GM18861 (cell line): ENCODE measurements around the gene GATA2.

Experiments
- ATAC-seq: cut with Tn5 transposase; IDR thresholded peaks from one replicate; pipeline ENCODE4 v1.9.1; 2021; ENCODE audit not compliant: unreplicated experiment

GATA2 gene

DNA sequence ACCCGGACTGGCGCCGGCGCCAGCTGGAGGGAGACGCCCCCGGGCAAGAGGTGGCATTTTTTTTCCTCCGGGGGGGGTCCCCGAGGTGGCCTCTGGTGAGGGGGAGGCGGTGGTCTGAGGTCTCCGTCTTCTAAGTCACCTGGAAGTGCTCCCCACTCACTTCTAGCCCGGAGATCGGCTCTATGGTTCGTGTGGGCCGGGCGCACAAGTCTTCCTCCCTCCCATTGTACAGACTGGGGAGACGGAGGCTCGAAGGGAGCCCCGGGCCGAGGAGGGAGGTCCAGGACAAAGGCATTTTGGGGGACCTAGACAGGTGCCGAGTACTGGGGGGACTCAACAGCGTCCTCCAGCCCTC is 4.4 kb downstream of the GATA2 start:
- no peak for ATAC-seq

DNA sequence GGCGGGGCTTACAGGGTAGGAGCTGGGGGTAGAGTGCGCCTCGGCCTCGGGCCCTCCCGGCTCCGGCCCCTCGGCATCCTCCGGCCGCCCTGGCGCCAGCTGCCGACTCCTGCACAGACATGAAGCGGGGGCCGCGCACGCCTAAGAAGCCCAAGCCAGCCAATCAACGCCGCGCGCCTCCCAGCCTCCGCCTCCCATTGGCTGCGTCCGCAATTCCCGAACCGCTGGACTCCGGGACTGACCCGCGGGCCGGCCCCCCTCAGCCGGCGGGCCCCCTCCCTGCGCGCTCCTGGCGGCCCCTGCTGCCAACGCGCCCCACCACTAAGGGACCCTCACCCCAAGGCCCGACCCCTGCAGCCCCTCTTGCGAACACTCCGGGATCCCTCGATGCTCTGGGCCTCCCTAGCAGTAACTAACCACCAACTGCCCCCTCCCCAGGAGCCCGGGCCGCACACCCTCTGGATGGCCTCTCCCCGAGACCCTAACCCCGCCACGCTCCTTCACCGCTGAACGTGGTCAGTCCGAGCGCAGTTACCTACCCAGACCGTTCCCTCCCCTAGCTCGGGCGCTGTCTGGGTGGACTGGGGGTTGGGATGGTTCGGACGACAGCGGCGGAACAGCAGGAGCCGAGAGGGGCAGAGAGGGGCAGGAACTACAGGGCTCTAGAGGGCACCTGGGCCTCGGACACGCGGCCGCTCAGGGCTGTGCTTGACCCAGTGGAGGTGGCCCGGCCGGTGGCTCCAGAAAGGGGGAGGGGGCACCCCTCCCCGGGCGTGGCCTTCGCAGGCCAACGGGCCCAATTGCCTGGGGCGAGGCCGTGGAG is 5.0 kb downstream of the GATA2 start:
- no peak for ATAC-seq

DNA sequence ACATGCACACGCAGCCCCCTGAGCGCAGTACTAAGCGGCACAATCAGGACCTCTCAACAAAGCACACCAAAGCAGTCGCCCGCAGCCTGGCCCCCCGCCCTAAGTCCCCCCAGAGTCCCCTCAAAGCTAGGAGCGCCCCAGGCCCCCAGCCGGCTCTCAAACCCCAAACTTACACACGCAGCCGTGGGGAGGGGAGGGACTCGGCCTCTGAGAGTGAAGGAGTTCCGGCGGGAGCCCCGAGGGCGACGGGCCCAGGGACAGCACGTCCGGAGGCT is 5.5 kb downstream of the GATA2 start:
- ATAC-seq, result no peak

DNA sequence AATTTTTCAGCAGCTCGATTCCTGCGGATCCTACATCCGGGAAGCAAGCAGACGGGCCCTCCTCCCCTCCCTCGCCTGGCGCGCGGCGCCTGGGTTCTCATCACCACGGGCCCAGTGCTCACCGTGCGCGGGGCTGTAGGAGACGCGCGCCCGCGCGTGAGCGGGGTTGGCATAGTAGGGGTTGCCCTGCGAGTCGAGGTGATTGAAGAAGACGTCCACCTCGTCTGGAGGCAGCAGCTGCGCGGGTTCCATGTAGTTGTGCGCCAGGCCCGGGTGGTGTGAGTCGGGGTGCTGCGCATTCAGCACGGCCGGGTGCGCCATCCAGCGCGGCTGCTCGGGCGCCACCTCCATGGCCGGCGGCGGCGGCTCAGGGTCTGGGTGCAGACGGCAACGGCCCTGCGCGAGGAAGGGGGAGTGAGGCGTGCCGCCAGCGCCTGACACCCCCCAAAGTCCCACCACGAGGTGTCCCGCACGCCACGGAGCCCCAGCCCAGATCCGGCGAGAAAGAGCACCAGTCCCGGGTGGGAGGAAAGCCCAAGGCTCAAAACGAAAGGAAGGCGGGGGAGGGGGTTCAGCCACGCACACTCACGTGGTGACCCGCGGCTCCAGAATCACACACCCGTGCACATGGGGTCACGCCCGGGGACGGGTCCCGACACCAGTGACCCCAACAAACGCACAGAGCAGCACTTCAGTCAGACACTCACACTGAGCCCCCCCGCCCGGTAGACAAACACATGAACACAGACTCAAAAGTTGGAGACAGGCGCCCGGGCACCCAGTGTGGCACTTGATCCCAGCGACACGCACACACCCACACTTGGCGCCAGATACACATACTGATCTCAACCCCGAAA is 6.1 kb downstream of the GATA2 start:
- ATAC-seq, result no peak

DNA sequence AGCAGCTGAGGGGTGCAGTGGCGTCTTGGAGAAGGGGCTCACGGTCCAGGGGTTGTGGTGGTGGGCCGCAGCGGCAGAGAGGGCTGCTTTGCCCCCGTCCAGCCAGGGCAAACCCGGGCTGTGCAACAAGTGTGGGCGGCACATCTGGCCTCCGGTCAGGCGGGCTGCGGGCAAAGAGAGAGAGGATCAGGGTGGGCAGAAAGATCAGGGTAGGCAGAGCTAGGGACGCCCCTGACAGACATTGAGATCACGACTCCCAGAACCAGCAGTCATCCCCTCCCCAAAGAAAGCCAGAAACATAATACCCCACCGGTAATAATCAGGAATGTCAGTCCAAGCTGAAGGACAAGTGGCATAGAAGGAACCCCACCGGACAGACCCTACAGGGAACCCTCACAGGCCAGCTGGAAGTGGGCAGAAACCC is 6.8 kb downstream of the GATA2 start:
- no peak for ATAC-seq

DNA sequence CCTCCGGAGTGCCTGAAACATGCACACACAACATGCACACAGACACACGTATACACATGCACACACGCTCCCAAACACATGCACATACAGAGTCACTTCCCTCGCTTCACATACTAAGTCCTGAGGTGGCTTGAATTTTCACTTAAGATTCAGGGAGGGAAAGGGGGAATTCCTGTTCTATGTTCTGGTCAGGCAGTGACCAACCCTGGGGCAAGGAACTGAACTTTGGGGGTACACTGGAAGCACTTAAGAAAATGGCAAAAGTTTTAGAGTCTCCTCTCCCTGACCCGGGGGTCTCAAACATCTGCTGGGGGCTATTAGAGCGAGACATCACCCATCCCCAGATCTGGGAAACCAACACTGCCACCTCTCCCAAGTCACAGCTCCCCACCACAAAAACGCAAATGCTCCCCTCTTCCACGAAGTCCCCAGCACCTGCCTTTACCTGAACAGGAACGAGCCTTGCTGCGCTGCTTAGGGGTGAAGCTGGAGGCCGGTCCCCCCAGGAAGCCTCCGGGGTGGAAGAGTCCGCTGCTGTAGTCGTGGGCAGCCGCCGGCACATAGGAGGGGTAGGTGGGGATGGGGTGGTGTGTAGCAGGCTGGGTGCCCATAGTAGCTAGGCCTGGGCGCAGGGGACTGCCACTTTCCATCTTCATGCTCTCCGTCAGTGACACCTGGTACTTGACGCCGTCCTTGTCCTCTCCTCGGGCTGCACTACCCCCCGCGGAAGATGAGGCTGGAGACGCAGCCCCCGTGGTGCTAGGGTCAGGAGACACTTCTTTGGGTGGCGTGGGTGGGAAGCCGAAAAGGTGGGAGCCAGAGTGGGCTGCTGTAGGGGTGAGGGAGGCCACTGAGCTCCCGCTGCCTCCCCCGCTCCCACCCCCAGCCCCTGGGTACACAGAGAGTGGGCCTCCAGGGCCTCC is 7.5 kb downstream of the GATA2 start:
- no peak for ATAC-seq

DNA sequence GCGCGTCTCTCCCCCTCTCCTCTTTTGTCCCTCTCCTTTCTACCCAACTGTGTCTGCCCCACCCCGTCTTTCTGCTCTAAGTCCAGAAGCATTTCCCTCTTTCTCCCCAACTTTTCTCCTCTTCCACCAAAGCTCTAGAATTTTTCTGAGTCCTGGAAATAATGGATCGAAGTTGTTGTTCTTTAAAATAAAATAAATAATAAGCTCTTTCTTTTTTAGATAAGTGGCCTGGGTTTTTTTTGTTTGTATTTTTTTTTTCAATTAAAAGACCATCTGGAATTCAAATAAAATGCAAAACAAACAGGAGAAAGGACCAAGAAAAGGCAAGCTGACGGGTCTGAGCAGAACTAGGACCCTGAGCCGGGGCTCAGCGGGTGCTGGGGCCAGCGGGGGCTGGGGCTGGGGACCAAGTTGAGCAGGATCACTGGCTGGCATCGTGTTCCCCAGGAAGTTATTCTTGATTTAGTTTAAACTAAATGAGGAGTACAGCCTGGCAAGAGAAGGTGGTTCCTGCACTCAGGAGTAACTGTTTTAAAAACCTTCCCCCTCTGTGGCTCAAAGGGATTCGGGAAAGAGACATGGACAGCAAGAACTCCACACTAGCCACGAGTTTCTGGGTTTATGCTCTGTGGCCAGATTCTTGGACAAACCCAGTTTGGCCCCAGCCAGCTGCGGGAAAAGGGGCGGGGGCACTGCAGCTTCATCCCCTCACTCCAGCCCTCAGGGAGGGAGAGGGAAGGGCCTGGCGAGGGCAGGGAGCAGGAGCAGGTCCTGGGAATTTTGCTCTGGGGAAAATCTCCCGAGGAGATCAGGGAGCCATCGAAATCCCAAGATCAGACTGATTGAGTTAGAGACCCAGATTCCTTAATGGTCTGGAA is 8.4 kb downstream of the GATA2 start:
- no peak for ATAC-seq

DNA sequence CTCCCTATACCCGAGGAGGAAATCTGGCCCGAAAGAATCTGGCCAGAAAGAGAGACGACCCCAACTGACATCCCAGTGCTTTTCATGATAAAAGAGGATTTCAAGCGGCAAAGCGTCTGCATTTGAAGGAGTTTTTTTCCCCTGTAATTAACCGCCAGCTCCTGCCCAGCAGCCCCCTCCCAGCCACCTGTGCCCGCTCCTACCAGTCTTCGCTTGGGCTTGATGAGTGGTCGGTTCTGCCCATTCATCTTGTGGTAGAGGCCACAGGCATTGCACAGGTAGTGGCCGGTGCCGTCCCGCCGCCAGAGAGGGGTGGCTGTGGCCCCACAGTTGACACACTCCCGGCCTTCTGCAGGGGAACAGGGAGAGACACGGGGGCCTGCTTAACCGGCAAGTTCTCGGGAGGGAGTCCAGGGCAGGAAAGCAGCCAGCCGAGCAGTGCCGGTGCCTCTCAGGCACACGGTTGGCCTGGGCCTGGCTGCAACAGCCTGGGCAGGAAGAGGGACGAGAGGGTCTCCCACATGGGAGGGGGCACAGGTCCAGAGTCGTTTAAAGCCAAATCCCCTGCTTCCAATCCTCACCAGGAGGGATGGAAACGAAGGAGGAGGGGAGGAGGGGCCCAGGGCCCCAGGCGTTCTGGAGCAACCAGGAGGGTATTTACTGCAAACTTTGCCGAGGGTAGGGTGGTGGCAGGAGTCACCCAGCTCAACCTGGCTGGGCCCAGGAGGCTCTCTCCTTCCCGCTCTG is 9.2 kb downstream of the GATA2 start:
- no peak for ATAC-seq

DNA sequence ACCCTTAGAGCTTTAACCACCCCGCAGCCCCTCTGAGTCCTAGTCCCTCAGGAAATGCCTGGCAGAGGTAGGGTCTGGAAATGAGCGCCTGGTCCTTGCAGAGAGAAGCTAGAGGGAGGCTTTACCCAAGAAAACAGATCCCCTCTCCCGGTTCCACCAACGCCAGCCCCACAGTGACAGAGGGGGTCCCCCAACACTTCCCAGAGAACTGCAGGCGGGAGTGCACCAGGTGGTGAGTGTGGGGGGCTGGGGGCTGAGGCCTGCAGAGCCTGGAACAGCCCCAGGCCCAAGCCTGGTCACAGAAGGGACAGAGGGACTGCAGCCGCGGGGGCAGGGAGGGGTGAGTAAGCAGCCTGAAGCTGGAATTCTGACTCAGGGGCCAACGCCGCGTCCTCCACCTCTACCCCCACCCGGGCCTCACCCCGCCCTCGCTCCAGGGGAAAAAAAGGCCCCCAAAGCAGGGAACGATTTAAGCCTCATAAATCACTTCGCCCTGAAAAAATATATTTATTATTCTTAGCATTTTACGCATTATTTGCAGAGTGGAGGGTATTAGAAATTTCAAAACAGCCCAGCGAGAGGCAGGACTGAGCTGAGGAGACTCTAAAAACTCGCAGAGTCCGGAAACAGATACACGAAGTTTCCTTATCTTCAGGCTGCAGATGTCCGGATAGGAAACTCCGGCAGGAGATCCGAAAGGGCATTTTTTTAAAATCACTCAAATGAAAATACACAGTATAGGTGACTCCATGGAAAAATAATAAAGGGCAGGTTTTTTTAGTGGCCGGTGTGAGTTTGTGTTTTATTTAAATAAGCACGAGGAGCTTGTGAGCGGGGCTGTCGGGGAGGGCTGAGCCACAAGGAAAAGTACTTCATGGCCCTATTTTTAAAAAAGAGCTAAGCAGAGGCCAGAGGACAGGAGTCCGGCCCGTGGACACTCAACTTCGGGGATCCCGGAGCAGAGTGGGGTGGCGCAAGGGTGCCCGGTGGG is 10.0 kb downstream of the GATA2 start:
- no peak for ATAC-seq

DNA sequence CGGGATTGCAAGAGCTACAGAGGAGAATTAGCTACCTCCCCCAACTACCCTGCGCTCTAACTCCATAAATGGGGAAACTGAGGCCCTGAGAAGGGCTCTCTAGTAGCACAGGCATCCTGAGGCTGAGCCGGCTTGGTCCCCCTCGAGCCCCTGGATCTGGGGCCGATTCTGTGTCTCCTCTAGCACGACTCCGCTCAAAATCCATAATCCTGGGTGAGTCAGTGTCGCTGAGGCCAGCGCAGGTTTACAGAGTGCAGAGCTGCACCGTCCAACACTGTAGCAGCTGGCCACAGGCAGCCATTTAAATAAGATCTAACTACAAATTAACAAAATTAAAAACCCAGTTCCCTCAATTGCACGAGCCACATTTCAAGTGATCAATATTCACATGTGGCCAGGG is 10.8 kb downstream of the GATA2 start:
- no peak for ATAC-seq

DNA sequence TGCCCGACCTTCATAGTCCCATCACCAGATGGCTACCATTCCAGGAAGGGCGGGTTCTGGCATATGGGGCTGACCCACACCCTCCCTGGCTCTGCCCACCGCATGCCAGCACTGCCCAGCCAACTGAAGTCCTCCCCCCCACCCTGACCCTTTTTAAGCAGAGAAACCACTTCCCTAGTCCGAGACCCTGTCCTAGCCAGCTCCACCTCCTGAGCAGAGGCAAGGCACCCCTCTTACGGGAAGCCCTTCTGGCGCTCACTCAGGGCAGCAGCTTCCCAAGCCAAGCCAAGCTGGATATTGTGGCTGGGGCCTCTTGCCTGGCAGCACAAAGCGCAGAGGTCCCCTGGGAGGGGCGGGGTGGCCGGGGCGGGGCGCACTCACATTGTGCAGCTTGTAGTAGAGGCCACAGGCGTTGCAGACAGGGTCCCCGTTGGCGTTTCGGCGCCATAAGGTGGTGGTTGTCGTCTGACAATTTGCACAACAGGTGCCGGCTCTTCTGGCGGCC is 11.5 kb downstream of the GATA2 start:
- no peak for ATAC-seq

DNA sequence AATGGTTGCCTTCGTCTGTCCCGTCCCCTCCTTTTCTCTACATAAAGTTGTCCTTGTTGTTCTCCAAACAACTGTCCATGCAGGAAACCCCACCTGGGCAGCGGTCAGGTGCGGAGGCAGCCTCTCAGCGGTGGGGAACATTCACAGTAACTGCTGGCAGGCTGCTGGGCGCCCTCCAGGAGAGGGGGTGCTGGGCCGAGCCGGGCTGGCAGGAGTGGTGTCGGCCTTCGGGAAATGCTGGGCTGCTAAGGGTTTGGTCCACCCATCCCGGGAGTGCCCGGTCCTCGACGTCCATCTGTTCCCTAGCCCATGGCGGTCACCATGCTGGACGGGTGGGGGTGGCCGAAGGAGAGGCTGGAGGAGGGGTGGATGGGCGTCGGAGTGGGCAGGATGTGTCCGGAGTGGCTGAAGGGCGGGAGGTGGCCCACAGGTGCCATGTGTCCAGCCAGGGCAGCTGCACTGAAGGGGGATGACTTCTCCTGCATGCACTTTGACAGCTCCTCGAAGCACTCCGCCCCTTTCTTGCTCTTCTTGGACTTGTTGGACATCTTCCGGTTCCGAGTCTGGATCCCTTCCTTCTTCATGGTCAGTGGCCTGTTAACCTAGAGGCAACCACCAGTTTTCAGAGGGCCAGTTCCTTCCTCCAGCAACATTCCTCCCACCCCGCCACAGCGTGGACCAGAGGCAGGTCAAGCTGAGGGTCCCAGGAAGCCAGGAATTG is 12.1 kb downstream of the GATA2 start:
- ATAC-seq, result no peak

DNA sequence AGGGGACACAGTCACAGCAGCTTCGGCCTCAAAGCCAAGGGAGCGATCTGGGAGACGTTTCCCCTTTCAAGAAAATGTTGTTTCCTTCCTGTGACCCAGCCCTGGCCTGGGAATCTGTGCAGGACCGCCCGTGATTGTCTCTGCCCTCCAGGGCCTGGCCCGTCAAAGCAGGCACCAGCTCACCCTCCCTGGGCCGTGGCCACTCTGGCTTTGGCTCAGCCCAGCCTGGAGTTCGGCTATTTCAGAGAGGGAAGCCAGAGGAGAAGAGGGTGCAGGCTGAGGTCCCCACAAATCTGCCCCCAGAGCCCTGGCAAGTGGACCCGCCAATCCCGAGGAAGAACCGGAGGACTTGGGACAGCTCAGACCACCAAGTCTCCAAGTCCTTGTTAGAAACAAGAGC is 12.7 kb downstream of the GATA2 start:
- no peak for ATAC-seq

DNA sequence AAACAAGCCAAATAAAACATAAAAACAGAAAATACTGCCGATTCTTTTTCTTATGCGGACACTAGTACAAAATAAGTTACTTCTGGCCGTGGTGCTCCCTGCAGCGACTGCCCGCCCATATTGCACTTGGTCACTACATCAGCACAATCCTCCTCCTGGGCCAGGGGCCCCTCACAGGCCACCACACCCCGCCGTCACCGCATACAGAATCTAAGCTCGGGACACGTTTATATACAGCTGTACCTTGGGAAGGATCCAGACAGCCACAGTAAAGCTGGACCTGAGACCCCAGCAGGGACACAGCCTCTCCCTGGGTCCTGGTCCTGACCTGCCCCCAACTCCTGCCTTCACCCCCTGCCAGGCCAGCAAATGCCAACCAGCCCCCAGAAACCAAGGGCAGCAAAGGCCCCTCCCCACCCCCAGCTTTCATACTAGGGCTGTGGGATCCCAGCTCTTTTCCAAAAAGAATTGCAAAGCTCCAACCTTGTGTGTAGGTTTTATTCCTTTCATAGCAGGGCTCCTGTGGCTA is 13.4 kb downstream of the GATA2 start:
- ATAC-seq, result no peak

DNA sequence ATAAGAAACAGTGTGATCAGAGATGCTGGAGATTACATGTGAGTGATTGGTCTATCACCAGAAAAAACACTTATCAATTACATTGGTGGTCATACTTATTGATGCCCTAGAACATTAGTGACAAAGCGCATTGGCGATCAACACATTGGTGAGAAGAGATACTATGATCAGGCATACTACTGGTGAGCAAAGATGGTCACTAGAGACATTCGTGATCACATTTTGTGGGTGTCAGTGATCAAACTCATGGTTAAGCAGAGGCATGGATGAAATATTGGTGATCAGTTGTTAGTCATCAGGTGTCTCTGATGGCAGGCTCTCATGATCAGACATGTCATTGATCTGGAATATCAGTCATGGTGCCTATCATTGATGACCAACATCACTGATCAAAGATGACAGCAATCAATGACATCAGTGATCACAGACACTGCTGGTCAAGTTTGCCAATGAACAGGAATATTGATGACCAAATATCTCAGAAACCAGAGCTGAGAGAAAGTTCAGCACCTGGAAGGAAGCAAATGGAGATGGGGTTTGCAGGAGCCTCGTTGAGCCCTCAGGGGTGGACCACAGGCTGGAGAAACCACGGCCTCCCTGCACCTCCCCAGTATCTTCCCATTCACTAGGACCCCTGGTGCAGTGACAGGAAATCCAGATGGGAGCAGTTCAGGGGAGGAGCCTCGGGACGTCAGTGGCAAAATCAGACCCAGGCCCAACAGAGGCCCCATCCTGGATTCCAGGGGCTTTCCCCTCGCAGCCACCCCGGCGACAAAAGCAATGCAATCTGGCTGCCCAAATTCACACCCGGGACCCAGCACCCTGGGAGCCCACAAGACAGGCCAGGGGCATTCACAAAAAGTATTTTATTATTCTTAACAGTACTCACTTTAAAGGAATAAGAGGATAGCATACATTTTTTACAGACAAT is 14.2 kb downstream of the GATA2 start:
- ATAC-seq, result no peak

DNA sequence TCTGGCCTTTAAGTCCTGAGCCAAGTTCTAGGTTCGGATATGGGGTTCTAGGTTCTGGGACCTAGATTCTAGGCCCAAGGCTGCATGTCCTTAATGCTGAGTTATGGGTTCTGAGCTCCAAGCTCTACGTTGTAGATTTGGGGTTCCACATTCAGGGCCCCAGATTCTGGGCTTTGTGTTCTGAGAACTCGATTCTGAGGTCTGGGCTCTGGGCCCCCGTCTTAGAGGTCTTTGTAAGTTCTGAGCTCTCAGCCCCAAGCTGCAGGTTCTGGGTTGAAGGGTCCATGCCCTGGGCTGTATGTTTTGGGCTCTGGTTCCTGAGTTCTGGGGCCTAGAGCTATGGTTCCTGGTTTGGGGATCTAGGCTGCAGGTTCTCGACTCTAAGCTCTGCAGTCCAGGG is 16.3 kb downstream of the GATA2 start:
- no peak for ATAC-seq
